Liver (tissue), 9 donors: ENCODE measurements around the gene STRBP. TPM values are rescaled to one million over a fixed set of nuclear protein-coding genes. Genes with fewer than 3 reads are reported as not detected.

Experiments
- DNase-seq: peaks from one replicate; pipeline ENCODE4 v3.0.0-alpha.2; 2017; ENCODE audit warnings: low spot score
- H3K27ac ChIP-seq, 2 donors: one replicate each; pipeline ENCODE4 v1.7.0; 2013; ENCODE audit warnings: inconsistent platforms in 2 of 2, low read length in 2 of 2, control low read depth in 1 of 2, low read depth in 1 of 2, mild to moderate bottlenecking in 1 of 2
- H3K27me3 ChIP-seq, 4 donors: one replicate each; pipeline versions ENCODE4 v1.6.1 to v1.7.0; 2013; ENCODE audit warnings: low read length in 3 of 4, inconsistent platforms in 1 of 4, mild to moderate bottlenecking in 1 of 4, moderate library complexity in 1 of 4; ENCODE audit not compliant: control insufficient read depth in 4 of 4, insufficient read depth in 4 of 4
- H3K36me3 ChIP-seq, 4 donors: one replicate each; pipeline versions ENCODE4 v1.6.1 to v1.7.0; 2013; ENCODE audit warnings: low read length in 3 of 4, mild to moderate bottlenecking in 3 of 4, low read depth in 1 of 4, moderate library complexity in 1 of 4; ENCODE audit not compliant: control insufficient read depth in 4 of 4, insufficient read depth in 3 of 4
- H3K4me1 ChIP-seq, 4 donors: one replicate each; pipeline versions ENCODE4 v1.6.1 to v1.7.0; 2013; ENCODE audit warnings: low read length in 3 of 4, mild to moderate bottlenecking in 3 of 4, moderate library complexity in 1 of 4; ENCODE audit not compliant: control insufficient read depth in 4 of 4, insufficient read depth in 4 of 4
- H3K4me3 ChIP-seq, 3 donors: one replicate each; pipeline versions ENCODE4 v1.6.1 to v1.7.0; 2013; ENCODE audit warnings: low read length in 3 of 3, control low read depth in 1 of 3, low read depth in 1 of 3, mild to moderate bottlenecking in 1 of 3
- H3K9ac ChIP-seq, 2 donors: one replicate each; pipeline ENCODE4 v1.7.0; 2013; ENCODE audit warnings: low read length in 2 of 2, mild to moderate bottlenecking in 2 of 2, moderate library complexity in 2 of 2, control low read depth in 1 of 2, low read depth in 1 of 2
- H3K9me3 ChIP-seq, 4 donors: one replicate each; pipeline versions ENCODE4 v1.6.1 to v1.7.0; 2013; ENCODE audit warnings: low read length in 3 of 4; ENCODE audit not compliant: control insufficient read depth in 4 of 4
- CTCF ChIP-seq: fragments of 150-350 bp; IDR thresholded peaks from 2 replicates; pipeline ENCODE4 v1.5.1; 2017; ENCODE audit warnings: improper control_type of control experiment, low read depth, low read length; ENCODE audit not compliant: missing input control
- EGR1 ChIP-seq, 2 donors: IDR thresholded peaks; 2 replicates each; pipeline ENCODE4 v1.6.1; 2016 to 2018; ENCODE audit warnings: antibody characterized with exemption in 2 of 2, low read depth in 2 of 2
- FOXA1 ChIP-seq: IDR thresholded peaks from 2 replicates; pipeline ENCODE4 v1.6.1; 2016; ENCODE audit warnings: antibody characterized with exemption
- FOXA2 ChIP-seq: IDR thresholded peaks from 2 replicates; pipeline ENCODE4 v1.6.1; 2016; ENCODE audit warnings: antibody characterized with exemption
- GABPA ChIP-seq, 2 donors: IDR thresholded peaks in 1 of 2; conservative IDR thresholded peaks in 1 of 2; 2 replicates each; pipeline ENCODE4 v1.6.1; 2016; ENCODE audit warnings: antibody characterized with exemption in 2 of 2, mild to moderate bottlenecking in 1 of 2, moderate library complexity in 1 of 2
- HNF4A ChIP-seq, 2 donors: conservative IDR thresholded peaks; 2 replicates each; pipeline ENCODE4 v1.6.1; 2016; ENCODE audit warnings: antibody characterized with exemption in 2 of 2, mild to moderate bottlenecking in 2 of 2
- HNF4G ChIP-seq: IDR thresholded peaks from 2 replicates; pipeline ENCODE4 v1.6.1; 2016; ENCODE audit warnings: antibody characterized with exemption
- JUND ChIP-seq, 2 donors: IDR thresholded peaks; 2 replicates each; pipeline ENCODE4 v1.6.1; 2016; ENCODE audit warnings: antibody characterized with exemption in 2 of 2
- NR2F2 ChIP-seq: IDR thresholded peaks from 2 replicates; pipeline ENCODE4 v1.6.1; 2016; ENCODE audit warnings: antibody characterized with exemption
- RAD21 ChIP-seq, 2 donors: IDR thresholded peaks; 2 replicates each; pipeline ENCODE4 v1.6.1; 2016; ENCODE audit warnings: antibody characterized with exemption in 2 of 2, mild to moderate bottlenecking in 2 of 2
- REST ChIP-seq: IDR thresholded peaks from 2 replicates; pipeline ENCODE4 v1.6.1; 2016; ENCODE audit warnings: antibody characterized with exemption, mild to moderate bottlenecking
- RXRA ChIP-seq, 2 donors: IDR thresholded peaks; 2 replicates each; pipeline ENCODE4 v1.6.1; 2017 to 2018; ENCODE audit warnings: antibody characterized with exemption in 2 of 2, mild to moderate bottlenecking in 1 of 2
- SP1 ChIP-seq: IDR thresholded peaks from 2 replicates; pipeline ENCODE4 v1.6.1; 2018; ENCODE audit warnings: antibody characterized with exemption, mild to moderate bottlenecking
- TAF1 ChIP-seq: conservative IDR thresholded peaks from 2 replicates; pipeline ENCODE4 v1.6.1; 2016; ENCODE audit warnings: antibody characterized with exemption, mild to moderate bottlenecking
- YY1 ChIP-seq: IDR thresholded peaks from 2 replicates; pipeline ENCODE4 v1.6.1; 2016; ENCODE audit warnings: antibody characterized with exemption, mild to moderate bottlenecking
- WGBS: extraction: QIAGEN DNeasy Blood & Tissue Kit; methylation state at CpG from one replicate; pipeline ENCODE4 v1.1.7; 2013; 5-methylcytosine and 5-hydroxymethylcytosine counted together
- polyA plus RNA-seq, 2 donors: library from polyadenylated mRNA; stranded (reverse) in 1 of 2; unstranded in 1 of 2; fragments of 200-250 nt in 1 of 2; fragments of >200 nt in 1 of 2; fragmentation: Nextera tagmentation in 1 of 2; extraction: Ambion mirVana in 1 of 2; gene quantifications; one replicate each; pipeline versions ENCODE4 v1.2.1 to v1.2.3, GENCODE V29; 2013 to 2015
- total RNA-seq, 2 donors: library from RNA; depleted of rRNA; stranded (reverse); fragments of >200 nt; gene quantifications; one replicate each; pipeline ENCODE4 v1.2.3, GENCODE V29; 2014
- TF ChIP-seq, protein P1 (sequence below): IDR thresholded peaks from 2 replicates; pipeline ENCODE4 v1.6.1; 2016; ENCODE audit warnings: antibody characterized with exemption
- TF ChIP-seq, protein P2 (sequence below): IDR thresholded peaks from 2 replicates; pipeline ENCODE4 v1.6.1; 2016; ENCODE audit warnings: antibody characterized with exemption
- TF ChIP-seq, protein P3 (sequence below): IDR thresholded peaks from 2 replicates; pipeline ENCODE4 v1.6.1; 2016; ENCODE audit warnings: antibody characterized with exemption
- donor health status: healthy.
- donor health status: healthy.
- donor health status: healthy.
- donor health status: healthy.
- donor health status: healthy.

Gene STRBP
- total and polyA plus RNA-seq, 4 donors: 4.3 to 17.2 (median 8.5) TPM

DNA sequence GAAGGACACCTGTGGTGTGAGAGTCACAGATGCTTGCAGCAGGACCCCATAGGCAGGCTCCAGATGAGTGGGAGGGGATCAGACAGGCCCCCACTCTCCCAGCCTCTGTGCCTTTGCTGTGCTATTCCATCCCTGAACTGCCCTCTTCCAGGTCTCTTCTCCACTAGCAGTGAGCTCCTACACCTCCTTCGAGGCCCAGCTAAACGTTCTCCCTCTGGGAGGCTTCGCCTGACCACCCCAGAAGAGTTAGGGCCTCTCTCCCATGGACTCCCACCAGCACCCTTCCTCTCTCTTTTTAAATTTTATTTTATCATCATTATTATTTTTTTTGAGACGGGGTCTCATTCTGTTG, 35.9 kb upstream of the STRBP start:
- WGBS: 90% methylated on average over 4 of the region's 4 CpGs
- TF ChIP-seq YY1 (no peak), EGR1 (IDR thresholded peaks at IDR 0.05; ENCODE audit: low read depth in 2 of 2) (no peak), TAF1 (no peak), SP1 (no peak), RXRA (IDR thresholded peaks at IDR 0.05) (no peak), REST (no peak), CTCF (no peak), RAD21 (IDR thresholded peaks at IDR 0.05) (no peak), HNF4A (conservative IDR thresholded peaks at IDR 0.05) (no peak), HNF4G (no peak), FOXA1 (no peak), JUND (IDR thresholded peaks at IDR 0.05) (no peak), NR2F2 (no peak)
- TF ChIP-seq, protein P1, sequence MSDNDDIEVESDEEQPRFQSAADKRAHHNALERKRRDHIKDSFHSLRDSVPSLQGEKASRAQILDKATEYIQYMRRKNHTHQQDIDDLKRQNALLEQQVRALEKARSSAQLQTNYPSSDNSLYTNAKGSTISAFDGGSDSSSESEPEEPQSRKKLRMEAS: no peak
- TF ChIP-seq, protein P2, sequence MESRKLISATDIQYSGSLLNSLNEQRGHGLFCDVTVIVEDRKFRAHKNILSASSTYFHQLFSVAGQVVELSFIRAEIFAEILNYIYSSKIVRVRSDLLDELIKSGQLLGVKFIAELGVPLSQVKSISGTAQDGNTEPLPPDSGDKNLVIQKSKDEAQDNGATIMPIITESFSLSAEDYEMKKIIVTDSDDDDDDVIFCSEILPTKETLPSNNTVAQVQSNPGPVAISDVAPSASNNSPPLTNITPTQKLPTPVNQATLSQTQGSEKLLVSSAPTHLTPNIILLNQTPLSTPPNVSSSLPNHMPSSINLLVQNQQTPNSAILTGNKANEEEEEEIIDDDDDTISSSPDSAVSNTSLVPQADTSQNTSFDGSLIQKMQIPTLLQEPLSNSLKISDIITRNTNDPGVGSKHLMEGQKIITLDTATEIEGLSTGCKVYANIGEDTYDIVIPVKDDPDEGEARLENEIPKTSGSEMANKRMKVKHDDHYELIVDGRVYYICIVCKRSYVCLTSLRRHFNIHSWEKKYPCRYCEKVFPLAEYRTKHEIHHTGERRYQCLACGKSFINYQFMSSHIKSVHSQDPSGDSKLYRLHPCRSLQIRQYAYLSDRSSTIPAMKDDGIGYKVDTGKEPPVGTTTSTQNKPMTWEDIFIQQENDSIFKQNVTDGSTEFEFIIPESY: no peak

DNA sequence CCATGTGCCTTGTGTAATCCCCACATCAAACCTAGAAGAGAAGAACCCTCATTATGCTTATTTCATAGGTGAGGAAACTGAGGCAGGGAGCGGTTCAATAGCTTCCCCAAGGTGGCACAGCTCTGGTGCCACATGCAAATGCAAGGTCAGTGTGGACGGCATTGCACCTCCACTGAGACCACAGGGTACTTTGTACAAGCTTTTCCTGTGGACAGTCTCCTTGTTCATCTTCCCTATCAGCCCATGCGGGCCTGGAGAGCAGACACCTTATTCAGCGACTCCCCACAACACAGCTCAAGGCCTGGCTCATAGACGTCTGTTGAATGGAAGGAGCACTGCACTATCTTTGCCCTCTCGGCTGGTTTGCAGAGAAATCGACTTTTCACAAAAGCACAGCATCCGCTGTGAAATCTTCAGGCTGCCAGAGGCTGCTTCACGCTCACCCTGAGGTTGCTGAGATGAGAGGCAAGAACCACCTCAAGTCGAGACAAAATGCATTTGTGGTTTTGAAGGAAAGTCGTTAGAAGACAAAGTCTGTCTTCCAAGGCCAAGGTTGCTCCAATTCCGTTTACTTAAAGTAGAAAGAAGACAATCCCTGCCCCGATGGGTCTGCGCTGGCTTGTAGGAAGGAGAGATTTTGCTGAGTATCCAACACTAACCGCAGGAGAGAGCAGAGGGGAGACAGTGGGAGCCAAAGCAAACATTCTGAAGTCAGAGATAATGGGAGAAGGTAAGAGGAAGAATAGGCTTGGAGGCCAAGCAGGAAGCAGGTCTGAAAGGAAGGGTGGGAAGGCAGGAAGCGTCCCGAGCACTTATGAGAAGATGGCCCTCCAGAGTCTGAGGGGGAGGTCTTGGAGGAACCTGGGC, 34.2 kb upstream of the STRBP start:
- 82% methylated on average over 17 of the region's 17 CpGs for WGBS
- no peaks in the 10 kb centered on the region for H3K36me3 ChIP-seq
- H3K27me3 ChIP-seq: no peaks in the 10 kb centered on the region
- no peaks in the 10 kb centered on the region for H3K4me1 ChIP-seq
- no peak overlapping the region for H3K27ac ChIP-seq
- no peak overlapping the region for H3K4me3 ChIP-seq
- H3K9ac ChIP-seq: no peak overlapping the region
- H3K9me3 ChIP-seq: no peaks in the 10 kb centered on the region
- DNase-seq: no peak
- no peak for TF ChIP-seq HNF4G
- no peak for TF ChIP-seq YY1
- TF ChIP-seq SP1: no peak
- TF ChIP-seq FOXA2: no peak
- TF ChIP-seq, protein P3, sequence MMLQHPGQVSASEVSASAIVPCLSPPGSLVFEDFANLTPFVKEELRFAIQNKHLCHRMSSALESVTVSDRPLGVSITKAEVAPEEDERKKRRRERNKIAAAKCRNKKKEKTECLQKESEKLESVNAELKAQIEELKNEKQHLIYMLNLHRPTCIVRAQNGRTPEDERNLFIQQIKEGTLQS: no peak
- no peak for TF ChIP-seq FOXA1
- TF ChIP-seq HNF4A (conservative IDR thresholded peaks at IDR 0.05): no peak
- TF ChIP-seq, protein P1: no peak
- no peak for TF ChIP-seq EGR1 (IDR thresholded peaks at IDR 0.05; ENCODE audit: low read depth in 2 of 2)
- TF ChIP-seq JUND (IDR thresholded peaks at IDR 0.05): no peak
- no peak for TF ChIP-seq RAD21 (IDR thresholded peaks at IDR 0.05)
- TF ChIP-seq CTCF: no peak
- TF ChIP-seq TAF1: no peak
- no peak for TF ChIP-seq GABPA (IDR thresholded peaks at IDR 0.05 in 1 of 2, conservative IDR thresholded peaks at IDR 0.05 in 1 of 2)
- TF ChIP-seq NR2F2: no peak
- no peak for TF ChIP-seq RXRA (IDR thresholded peaks at IDR 0.05)

More for the DNA sequence above, 35.9 kb upstream of the STRBP start:
- H3K36me3 ChIP-seq: no peaks in the 10 kb centered on the region
- no peaks in the 10 kb centered on the region for H3K27me3 ChIP-seq
- H3K4me1 ChIP-seq: no peaks in the 10 kb centered on the region
- H3K4me3 ChIP-seq: no peak overlapping the region
- H3K9ac ChIP-seq: no peak overlapping the region
- no peak overlapping the region for H3K27ac ChIP-seq
- no peaks in the 10 kb centered on the region for H3K9me3 ChIP-seq
- no peak for DNase-seq
